Heart right ventricle (tissue), 16 donors: ENCODE data around the gene TRUB1. TPM values are rescaled to one million over a fixed set of nuclear protein-coding genes. Genes with fewer than 3 reads are reported as not detected.
"Not testable (repeated sequence)": the region's sequence is repeated elsewhere in the genome, so short reads cannot be mapped to it uniquely, and the experiment has no call there.

Experiments used
- ATAC-seq, 8 donors: fragments of 200-7000 bp; cut with Tn5 transposase; one replicate each; pipeline ENCODE4 v1.9.1; 2020; ENCODE audit warnings: mild to moderate bottlenecking in 8 of 8, moderate library complexity in 8 of 8, moderate number of reproducible peaks in 1 of 8
- DNase-seq, 2 donors: peaks; one replicate each; pipeline ENCODE4 v3.0.0-alpha.2; 2020
- H3K27ac ChIP-seq, 10 donors: fragments of 200-600 bp; sonication (generic) in 2 of 10; one replicate each; pipeline versions ENCODE4 v1.5.0 to v1.8.0; 2020 to 2022; ENCODE audit warnings: mild to moderate bottlenecking in 3 of 10
- H3K27me3 ChIP-seq, 7 donors: fragments of 200-600 bp; one replicate each; pipeline ENCODE4 v1.8.0; 2021 to 2022; ENCODE audit warnings: mild to moderate bottlenecking in 2 of 7
- H3K36me3 ChIP-seq, 9 donors: fragments of 200-600 bp; sonication (generic) in 1 of 9; one replicate each; pipeline versions ENCODE4 v1.5.0 to v1.8.0; 2020 to 2022; ENCODE audit warnings: mild to moderate bottlenecking in 2 of 9
- H3K4me1 ChIP-seq, 9 donors: fragments of 200-600 bp; sonication (generic) in 1 of 9; one replicate each; pipeline versions ENCODE4 v1.5.0 to v1.8.0; 2020 to 2022; ENCODE audit warnings: mild to moderate bottlenecking in 4 of 9
- H3K4me3 ChIP-seq, 10 donors: fragments of 200-600 bp; sonication (generic) in 2 of 10; one replicate each; pipeline versions ENCODE4 v1.5.0 to v1.8.0; 2020 to 2022; ENCODE audit warnings: mild to moderate bottlenecking in 7 of 10, moderate library complexity in 2 of 10
- H3K9me3 ChIP-seq, 11 donors: fragments of 200-600 bp in 10 of 11; sonication (generic) in 2 of 11; one replicate each; pipeline versions ENCODE4 v1.5.0 to v1.8.0; 2013 to 2022; ENCODE audit warnings: mild to moderate bottlenecking in 2 of 11, control low read depth in 1 of 11, moderate library complexity in 1 of 11
- WGBS, 2 donors: extraction: QIAGEN DNeasy Blood & Tissue Kit; methylation state at CpG; one replicate each; pipeline ENCODE4 v1.1.7; 2013; ENCODE audit warnings: inconsistent platforms in 1 of 2; 5-methylcytosine and 5-hydroxymethylcytosine counted together
- intact Hi-C, 10 donors: fragments of 100-400 bp; cut with DNase I; formaldehyde crosslinking; loops; one replicate each; pipeline versions ENCODE4 v1.11.1 to v1.14.2; 2022
- polyA plus RNA-seq, 2 donors: library from polyadenylated mRNA; stranded (reverse); fragments of 200-250 nt; gene quantifications; one replicate each; pipeline ENCODE4 v1.2.3, GENCODE V29; 2013
- total RNA-seq, 10 donors: library from RNA; stranded (reverse); fragmentation: NEBNext Ultra II Directional in 3 of 10; extraction: Animal tissue kit (Norgen Biotek cat#: 25700) in 3 of 10; gene quantifications; one replicate each; pipeline versions ENCODE4 v1.2.1 to v1.2.4, GENCODE V29; 2021 to 2023
- TF ChIP-seq, protein P1 (sequence below), 9 donors: fragments of 200-600 bp; sonication (generic) in 2 of 9; IDR thresholded peaks; one replicate each; pipeline versions ENCODE4 v1.5.0 to v1.8.0; 2021 to 2022; ENCODE audit warnings: antibody characterized with exemption in 9 of 9, mild to moderate bottlenecking in 5 of 9, moderate library complexity in 1 of 9
- donor health status: Arrhythmogenic right ventricular cardiomyopathy.
- donor health status: ischemic (EF 13 %, LVEDD 7.1; RV severe dilation, severe dysfunction).
- donor health status: healthy with polysubstance abuse.
- donor health status: DM: no; HTN: yes; CAD: no.
- donor health status: DM: no; HTN: no; CAD: no.
- donor health status: ischemic (EF 25% LVEDD 6.9; RV normal size, moderate dysfunction).
- donor health status: ischemic (EF 25% LVEDD 5.7; RV mildly dilated, moderate dysfunction).
- donor health status: healthy.
- donor health status: DM: yes; HTN: yes; CAD: no.
- donor health status: Ischemic cardiomyopathy.
- donor health status: ischemic (EF 35%, LVEDD 5.7; RV mildly dilated, moderate dysfunction).
- donor health status: nonischemic (EF 11% LVEDD 7.7; RV severe dilation, severe dysfunction).
- donor health status: DM: yes; HTN: yes; CAD: no.
- donor health status: PGD.
- donor health status: ischemic (EF 29% LVEDD 5.4; RV normal size, mild dysfunction).
- donor health status: nonischemic (EF 23%, LVEDD 6.1; RV moderate dilation, normal function).

Gene TRUB1
- total and polyA plus RNA-seq, 12 donors = 3.9 to 29.8 (median 18.6) TPM

GRCh38 chr10:114931072-114931679 lies 6.8 kb upstream of the TRUB1 start:
- 70 to 79% methylated on average over 2 of the region's 2 CpGs for WGBS, 2 donors
- Histone ChIP-seq H3K27me3 (peaks cover 0 to 5% (median 0%) of the 10 kb centered on the region in 7 donors), H3K36me3 (no peaks in the 10 kb centered on the region), H3K9me3 (no peaks in the 10 kb centered on the region), H3K4me3 (no peak overlapping the region), H3K4me1 (peaks cover 0 to 13% (median 6%) of the 10 kb centered on the region in 9 donors), H3K27ac (no peak overlapping the region)
- no peak for ATAC-seq
- no peak for DNase-seq
- intact Hi-C loops = no loop called here
- TF ChIP-seq, protein P1, sequence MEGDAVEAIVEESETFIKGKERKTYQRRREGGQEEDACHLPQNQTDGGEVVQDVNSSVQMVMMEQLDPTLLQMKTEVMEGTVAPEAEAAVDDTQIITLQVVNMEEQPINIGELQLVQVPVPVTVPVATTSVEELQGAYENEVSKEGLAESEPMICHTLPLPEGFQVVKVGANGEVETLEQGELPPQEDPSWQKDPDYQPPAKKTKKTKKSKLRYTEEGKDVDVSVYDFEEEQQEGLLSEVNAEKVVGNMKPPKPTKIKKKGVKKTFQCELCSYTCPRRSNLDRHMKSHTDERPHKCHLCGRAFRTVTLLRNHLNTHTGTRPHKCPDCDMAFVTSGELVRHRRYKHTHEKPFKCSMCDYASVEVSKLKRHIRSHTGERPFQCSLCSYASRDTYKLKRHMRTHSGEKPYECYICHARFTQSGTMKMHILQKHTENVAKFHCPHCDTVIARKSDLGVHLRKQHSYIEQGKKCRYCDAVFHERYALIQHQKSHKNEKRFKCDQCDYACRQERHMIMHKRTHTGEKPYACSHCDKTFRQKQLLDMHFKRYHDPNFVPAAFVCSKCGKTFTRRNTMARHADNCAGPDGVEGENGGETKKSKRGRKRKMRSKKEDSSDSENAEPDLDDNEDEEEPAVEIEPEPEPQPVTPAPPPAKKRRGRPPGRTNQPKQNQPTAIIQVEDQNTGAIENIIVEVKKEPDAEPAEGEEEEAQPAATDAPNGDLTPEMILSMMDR (IDR thresholded peaks at IDR 0.05) = no peak

- intact Hi-C loops = no loop called here
- Histone ChIP-seq H3K36me3 (no peaks in the 10 kb centered on the region), H3K27me3 (peaks cover 0 to 5% (median 0%) of the 10 kb centered on the region in 7 donors), H3K4me3 (no peak overlapping the region), H3K9me3 (no peaks in the 10 kb centered on the region), H3K27ac (no peak overlapping the region), H3K4me1 (peaks cover 0 to 8% (median 5%) of the 10 kb centered on the region in 9 donors)
- TF ChIP-seq, protein P1 (IDR thresholded peaks at IDR 0.05) = no peak
- no peak for DNase-seq
- no peak for ATAC-seq
Measured at GRCh38 chr10:114932225-114932624, 5.8 kb upstream of the TRUB1 start.

GRCh38 chr10:114932945-114933344 lies 5.0 kb upstream of the TRUB1 start:
- no peak for ATAC-seq
- Histone ChIP-seq H3K4me3 (no peak overlapping the region), H3K27me3 (peaks cover 0 to 5% (median 0%) of the 10 kb centered on the region in 7 donors), H3K9me3 (no peaks in the 10 kb centered on the region), H3K36me3 (no peaks in the 10 kb centered on the region), H3K27ac (no peak overlapping the region), H3K4me1 (peaks cover 0 to 12% (median 5%) of the 10 kb centered on the region in 9 donors)
- WGBS, 2 donors = 57 to 82% methylated on average over 2 of the region's 2 CpGs
- intact Hi-C loops = no loop called here
- no peak for DNase-seq
- TF ChIP-seq, protein P1 (IDR thresholded peaks at IDR 0.05) = no peak

DNA sequence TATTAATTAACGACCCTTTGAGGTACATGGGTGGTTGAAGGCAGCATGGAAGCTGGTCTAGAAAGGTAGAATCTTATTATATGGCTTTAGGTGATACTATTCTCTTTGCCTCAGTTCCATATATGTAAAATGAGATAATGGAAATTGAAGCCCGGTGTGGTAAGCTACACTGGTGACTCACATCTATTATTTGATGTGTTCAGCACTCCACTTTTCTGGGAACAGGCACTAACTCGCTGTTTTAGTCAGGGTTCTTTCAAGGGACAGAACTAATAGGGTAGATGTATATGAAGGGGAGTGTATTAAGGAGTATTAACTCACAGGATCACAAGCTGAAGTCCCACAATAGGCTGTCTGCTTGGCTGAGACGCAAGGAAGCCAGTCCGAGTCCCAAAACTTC lies 4.4 kb upstream of the TRUB1 start:
- intact Hi-C loops = no loop called here
- 72 to 75% methylated on average over 5 of the region's 5 CpGs for WGBS, 2 donors
- no peak for ATAC-seq

DNA sequence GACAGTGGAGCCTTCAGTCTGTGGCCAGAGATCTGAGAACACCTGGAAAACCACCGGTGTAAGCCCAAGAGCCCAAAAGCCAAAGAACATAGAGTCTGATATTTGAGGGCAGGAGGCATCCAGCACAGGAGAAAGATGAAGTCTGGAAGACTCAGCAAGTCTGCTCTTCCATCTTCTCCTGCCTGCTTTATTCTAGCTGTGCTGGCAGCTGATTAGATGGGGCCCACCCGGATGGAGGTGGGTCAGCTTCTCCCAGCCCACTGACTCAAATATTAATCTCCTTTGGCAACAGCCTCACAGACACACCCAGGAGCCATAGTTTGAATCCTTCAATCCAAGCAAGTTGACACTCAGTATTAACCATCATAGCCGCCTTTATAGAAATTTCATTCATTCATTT lies 4.0 kb upstream of the TRUB1 start:
- H3K27ac ChIP-seq = not testable (repeated sequence)

More for the DNA sequence above, 4.4 kb upstream of the TRUB1 start:
- Histone ChIP-seq H3K27ac (no peak overlapping the region), H3K27me3 (peaks cover 0 to 4% (median 0%) of the 10 kb centered on the region in 7 donors), H3K4me3 (no peak overlapping the region), H3K4me1 (peaks cover 0 to 6% (median 3%) of the 10 kb centered on the region in 9 donors), H3K9me3 (no peaks in the 10 kb centered on the region), H3K36me3 (no peaks in the 10 kb centered on the region)
- TF ChIP-seq, protein P1 (IDR thresholded peaks at IDR 0.05) = no peak
- DNase-seq = no peak

More for the DNA sequence above, 4.0 kb upstream of the TRUB1 start:
- H3K4me1 ChIP-seq, DNase-seq, intact Hi-C loops, H3K4me3 ChIP-seq, H3K36me3 ChIP-seq, H3K27me3 ChIP-seq, ATAC-seq, H3K9me3 ChIP-seq: not testable (repeated sequence)
- 69 to 76% methylated on average over 3 of the region's 3 CpGs for WGBS, 2 donors
